ENCODE measurements around the gene SUFU. TPM values are rescaled to one million over a fixed set of nuclear protein-coding genes. Genes with fewer than 3 reads are reported as not detected.
"Not testable (repeated sequence)": the region's sequence is repeated elsewhere in the genome, so short reads cannot be mapped to it uniquely, and the experiment has no call there.

Gene SUFU
- total RNA-seq, 3 donors from 2014 or later (not counting 1 experiment from before 2014, with no cell fraction given), result 8.2 to 13.0 (median 11.5) TPM

- H3K9me3 Mint-ChIP-seq, result no peaks in the 10 kb centered on the region
- no peak overlapping the region for H3K27ac ChIP-seq (ENCODE audit: low read length)
- H3K4me1 Mint-ChIP-seq, result peaks cover 14% of the 10 kb centered on the region in 2 donors
- H3K27me3 ChIP-seq (ENCODE audit: control insufficient read depth, insufficient read depth, low read length), result no peaks in the 10 kb centered on the region
- H3K9me3 ChIP-seq (ENCODE audit: control insufficient read depth, insufficient read depth, low read length), result no peaks in the 10 kb centered on the region
- no peak for ATAC-seq
- H3K36me3 ChIP-seq (ENCODE audit: control insufficient read depth, insufficient read depth, low read length), result peaks cover 4% of the 10 kb centered on the region
- no peak overlapping the region for H3K27ac Mint-ChIP-seq
- H3K27me3 Mint-ChIP-seq (ENCODE audit: low read depth in 2 of 2), result no peaks in the 10 kb centered on the region
- TF ChIP-seq CTCF (IDR thresholded peaks at IDR 0.05), result no peak
- intact Hi-C loops (cut with micrococcal nuclease), result no loop called here
- no peak overlapping the region for H3K4me3 ChIP-seq (ENCODE audit: low read length)
- WGBS (ENCODE audit: insufficient coverage), result 89% methylated on average over 4 of the region's 4 CpGs
- no peaks in the 10 kb centered on the region for H3K4me1 ChIP-seq (ENCODE audit: control insufficient read depth, insufficient read depth, low read length)
- DNase-seq, result no peak
- H3K4me3 Mint-ChIP-seq, result no peak overlapping the region
- no peaks in the 10 kb centered on the region for H3K36me3 Mint-ChIP-seq
These were observed 21.0 kb downstream of the SUFU start for GRCh38 chr10:102524746-102525145.

GRCh38 chr10:102527546-102527945 lies 23.8 kb downstream of the SUFU start:
- intact Hi-C loops (cut with micrococcal nuclease), result no loop called here
- no peak for ATAC-seq
- no peaks in the 10 kb centered on the region for H3K9me3 Mint-ChIP-seq
- H3K27ac Mint-ChIP-seq, result no peak overlapping the region
- DNase-seq, result no peak
- H3K36me3 Mint-ChIP-seq, result no peaks in the 10 kb centered on the region
- Histone ChIP-seq H3K9me3 (ENCODE audit: control insufficient read depth, insufficient read depth, low read length) (no peaks in the 10 kb centered on the region), H3K4me3 (ENCODE audit: low read length) (no peak overlapping the region), H3K4me1 (ENCODE audit: control insufficient read depth, insufficient read depth, low read length) (peaks cover 6% of the 10 kb centered on the region), H3K27ac (ENCODE audit: low read length) (no peak overlapping the region), H3K27me3 (ENCODE audit: control insufficient read depth, insufficient read depth, low read length) (no peaks in the 10 kb centered on the region), H3K36me3 (ENCODE audit: control insufficient read depth, insufficient read depth, low read length) (peaks cover 4% of the 10 kb centered on the region)
- H3K4me1 Mint-ChIP-seq, result peaks cover 9 to 21% of the 10 kb centered on the region in 2 donors
- no peak overlapping the region for H3K4me3 Mint-ChIP-seq
- WGBS (ENCODE audit: insufficient coverage), result 100% methylated on average over 1 of the region's 2 CpGs
- H3K27me3 Mint-ChIP-seq (ENCODE audit: low read depth in 2 of 2), result no peaks in the 10 kb centered on the region
- no peak for TF ChIP-seq CTCF (IDR thresholded peaks at IDR 0.05)

- Histone ChIP-seq H3K9me3 (ENCODE audit: control insufficient read depth, insufficient read depth, low read length) (no peaks in the 10 kb centered on the region), H3K27me3 (ENCODE audit: control insufficient read depth, insufficient read depth, low read length) (no peaks in the 10 kb centered on the region), H3K27ac (ENCODE audit: low read length) (no peak overlapping the region), H3K4me1 (ENCODE audit: control insufficient read depth, insufficient read depth, low read length) (peaks cover 6% of the 10 kb centered on the region), H3K36me3 (ENCODE audit: control insufficient read depth, insufficient read depth, low read length) (peaks cover 3% of the 10 kb centered on the region), H3K4me3 (ENCODE audit: low read length) (no peak overlapping the region)
- WGBS (ENCODE audit: insufficient coverage), result 93% methylated on average over 13 of the region's 13 CpGs
- Mint-ChIP-seq H3K4me3 (no peak overlapping the region), H3K4me1 (peaks cover 11 to 22% of the 10 kb centered on the region in 2 donors), H3K9me3 (no peaks in the 10 kb centered on the region), H3K27ac (no peak overlapping the region), H3K36me3 (no peaks in the 10 kb centered on the region), H3K27me3 (ENCODE audit: low read depth in 2 of 2) (no peaks in the 10 kb centered on the region)
- ATAC-seq, result no peak
- TF ChIP-seq CTCF (IDR thresholded peaks at IDR 0.05), result no peak
- no peak for DNase-seq
- intact Hi-C loops (cut with micrococcal nuclease), result no loop called here
These were observed 30.6 kb downstream of the SUFU start for GRCh38 chr10:102534333-102534732.

- H3K27me3 Mint-ChIP-seq (ENCODE audit: low read depth in 2 of 2); H3K4me1 ChIP-seq (ENCODE audit: control insufficient read depth, insufficient read depth, low read length); H3K27ac ChIP-seq (ENCODE audit: low read length); H3K36me3 Mint-ChIP-seq; H3K9me3 ChIP-seq (ENCODE audit: control insufficient read depth, insufficient read depth, low read length); intact Hi-C loops (cut with micrococcal nuclease); H3K27ac Mint-ChIP-seq; H3K9me3 Mint-ChIP-seq; H3K27me3 ChIP-seq (ENCODE audit: control insufficient read depth, insufficient read depth, low read length); DNase-seq; H3K36me3 ChIP-seq (ENCODE audit: control insufficient read depth, insufficient read depth, low read length); H3K4me3 Mint-ChIP-seq; H3K4me3 ChIP-seq (ENCODE audit: low read length); ATAC-seq: not testable (repeated sequence)
- H3K4me1 Mint-ChIP-seq, result peaks cover 11 to 22% of the 10 kb centered on the region in 2 donors
- 94% methylated on average over 9 of the region's 9 CpGs for WGBS (ENCODE audit: insufficient coverage)
These were observed 31.2 kb downstream of the SUFU start for GRCh38 chr10:102534966-102535365.
